Mammary epithelial cell (primary cell): Measurements from ENCODE around the gene ASCL4.

Experiments
- EZH2 ChIP-seq: IDR thresholded peaks from 2 replicates; pipeline ENCODE4 v1.6.1; 2012; ENCODE audit warnings: low read length, inconsistent platforms, borderline replicate concordance
- TF ChIP-seq, protein P1 (sequence below), 2 donors: IDR thresholded peaks in 1 of 2; conservative IDR thresholded peaks in 1 of 2; 2 replicates each; pipeline ENCODE4 v1.5.1; 2011 to 2012; ENCODE audit warnings: inconsistent platforms in 2 of 2, low read length in 2 of 2, mild to moderate bottlenecking in 2 of 2, control low read depth in 1 of 2, low read depth in 1 of 2; ENCODE audit not compliant: insufficient read depth in 1 of 2; ENCODE audit errors: extremely low read depth in 1 of 2

DNA sequence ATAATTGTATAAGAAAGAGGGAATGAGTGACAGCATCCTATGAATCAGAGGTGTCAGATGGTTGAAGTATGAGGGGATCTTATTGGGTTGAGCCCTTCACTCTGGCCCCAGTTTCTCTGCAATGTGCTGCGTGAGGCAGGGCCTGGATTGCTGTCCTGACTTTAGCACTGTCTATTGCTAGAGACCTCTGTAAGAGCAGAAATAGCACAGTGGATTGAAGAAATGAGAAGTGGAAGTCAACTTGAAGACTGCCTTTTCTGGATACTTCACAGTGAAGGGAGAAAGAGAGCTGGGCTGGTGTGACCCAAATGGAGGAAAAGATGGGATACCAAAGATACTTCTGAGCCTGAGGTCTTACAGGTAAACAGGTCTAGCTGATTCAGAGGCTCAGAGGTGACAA lies 5.8 kb downstream of the ASCL4 start:
- TF ChIP-seq, protein P1, sequence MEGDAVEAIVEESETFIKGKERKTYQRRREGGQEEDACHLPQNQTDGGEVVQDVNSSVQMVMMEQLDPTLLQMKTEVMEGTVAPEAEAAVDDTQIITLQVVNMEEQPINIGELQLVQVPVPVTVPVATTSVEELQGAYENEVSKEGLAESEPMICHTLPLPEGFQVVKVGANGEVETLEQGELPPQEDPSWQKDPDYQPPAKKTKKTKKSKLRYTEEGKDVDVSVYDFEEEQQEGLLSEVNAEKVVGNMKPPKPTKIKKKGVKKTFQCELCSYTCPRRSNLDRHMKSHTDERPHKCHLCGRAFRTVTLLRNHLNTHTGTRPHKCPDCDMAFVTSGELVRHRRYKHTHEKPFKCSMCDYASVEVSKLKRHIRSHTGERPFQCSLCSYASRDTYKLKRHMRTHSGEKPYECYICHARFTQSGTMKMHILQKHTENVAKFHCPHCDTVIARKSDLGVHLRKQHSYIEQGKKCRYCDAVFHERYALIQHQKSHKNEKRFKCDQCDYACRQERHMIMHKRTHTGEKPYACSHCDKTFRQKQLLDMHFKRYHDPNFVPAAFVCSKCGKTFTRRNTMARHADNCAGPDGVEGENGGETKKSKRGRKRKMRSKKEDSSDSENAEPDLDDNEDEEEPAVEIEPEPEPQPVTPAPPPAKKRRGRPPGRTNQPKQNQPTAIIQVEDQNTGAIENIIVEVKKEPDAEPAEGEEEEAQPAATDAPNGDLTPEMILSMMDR (conservative IDR thresholded peaks at IDR 0.05 in 1 of 2, IDR thresholded peaks at IDR 0.05 in 1 of 2; ENCODE audit: extremely low read depth in 1 of 2, insufficient read depth in 1 of 2, low read depth in 1 of 2, low read length in 2 of 2): no peak
- no peak for TF ChIP-seq EZH2
